ENCODE results near the gene PAXX. TPM values are rescaled to one million over a fixed set of nuclear protein-coding genes. Genes with fewer than 3 reads are reported as not detected.
A peak's percentile ranks its signal among the peaks of the same experiment; 100 is the strongest.

Gene PAXX, protein sequence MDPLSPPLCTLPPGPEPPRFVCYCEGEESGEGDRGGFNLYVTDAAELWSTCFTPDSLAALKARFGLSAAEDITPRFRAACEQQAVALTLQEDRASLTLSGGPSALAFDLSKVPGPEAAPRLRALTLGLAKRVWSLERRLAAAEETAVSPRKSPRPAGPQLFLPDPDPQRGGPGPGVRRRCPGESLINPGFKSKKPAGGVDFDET
- total RNA-seq: 45.1 TPM
- long read RNA-seq, transcript PAXX-201 (7 exons, 812 nt): minor isoform, 9 of 54 reads
- long read RNA-seq, transcript PAXX-208 (5 exons, 1,077 nt): major isoform, 14 of 54 reads
- long read RNA-seq, partial matches to known transcripts: 18 of 54 reads
- long read RNA-seq, other reads (novel, unspliced or antisense): 12 of 54 reads

DNA sequence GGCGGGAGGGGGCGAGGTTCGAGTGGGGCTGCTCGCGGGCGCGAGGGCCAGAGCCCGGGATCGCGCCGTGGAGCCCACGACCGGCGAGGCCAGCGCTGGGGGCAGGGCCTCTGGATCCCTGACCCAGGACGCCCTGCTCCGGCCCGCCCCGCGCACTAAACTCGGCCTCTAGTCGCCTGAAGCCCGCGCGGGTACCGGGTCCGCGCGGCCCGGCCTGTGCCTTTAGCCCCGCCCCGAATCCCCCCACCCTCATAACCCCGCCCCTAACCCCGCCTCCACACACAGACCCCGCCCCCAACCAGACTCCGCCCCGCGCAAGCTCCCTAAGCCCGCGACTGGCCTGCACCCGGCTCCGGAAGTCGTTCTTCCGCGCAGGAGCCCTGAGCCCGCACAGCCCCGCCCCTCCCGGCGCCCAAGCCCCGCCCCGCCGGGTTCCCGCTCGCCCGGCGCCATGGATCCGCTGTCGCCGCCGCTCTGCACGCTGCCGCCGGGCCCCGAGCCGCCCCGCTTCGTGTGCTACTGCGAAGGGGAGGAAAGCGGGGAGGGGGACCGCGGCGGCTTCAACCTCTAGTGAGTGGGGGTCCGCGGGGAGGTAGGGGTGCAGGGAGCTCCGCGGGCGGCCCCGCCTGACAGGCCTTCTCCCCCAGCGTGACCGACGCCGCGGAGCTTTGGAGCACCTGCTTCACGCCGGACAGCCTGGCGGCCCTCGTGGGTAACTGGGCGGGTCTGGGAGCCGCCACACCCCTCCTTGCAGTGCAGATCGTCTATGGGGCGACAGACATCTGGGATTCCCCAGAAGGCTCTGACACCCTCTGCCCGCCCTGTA is at the start of gene PAXX:
TSS of gene PAXX (plus strand) at position 430 of the 826 bp plus-strand sequence. CDS start at position 452, 22 bp downstream.
- intact Hi-C loops (cut with DNase I): no loop called here
- no peaks in the 10 kb centered on the region for H3K9me3 ChIP-seq
- peaks cover 55% of the 10 kb centered on the region for H3K4me1 ChIP-seq
- DNase-seq (peak; percentile 97), ATAC-seq (peak; percentile 86 to 92)
- TF ChIP-seq, protein P1, sequence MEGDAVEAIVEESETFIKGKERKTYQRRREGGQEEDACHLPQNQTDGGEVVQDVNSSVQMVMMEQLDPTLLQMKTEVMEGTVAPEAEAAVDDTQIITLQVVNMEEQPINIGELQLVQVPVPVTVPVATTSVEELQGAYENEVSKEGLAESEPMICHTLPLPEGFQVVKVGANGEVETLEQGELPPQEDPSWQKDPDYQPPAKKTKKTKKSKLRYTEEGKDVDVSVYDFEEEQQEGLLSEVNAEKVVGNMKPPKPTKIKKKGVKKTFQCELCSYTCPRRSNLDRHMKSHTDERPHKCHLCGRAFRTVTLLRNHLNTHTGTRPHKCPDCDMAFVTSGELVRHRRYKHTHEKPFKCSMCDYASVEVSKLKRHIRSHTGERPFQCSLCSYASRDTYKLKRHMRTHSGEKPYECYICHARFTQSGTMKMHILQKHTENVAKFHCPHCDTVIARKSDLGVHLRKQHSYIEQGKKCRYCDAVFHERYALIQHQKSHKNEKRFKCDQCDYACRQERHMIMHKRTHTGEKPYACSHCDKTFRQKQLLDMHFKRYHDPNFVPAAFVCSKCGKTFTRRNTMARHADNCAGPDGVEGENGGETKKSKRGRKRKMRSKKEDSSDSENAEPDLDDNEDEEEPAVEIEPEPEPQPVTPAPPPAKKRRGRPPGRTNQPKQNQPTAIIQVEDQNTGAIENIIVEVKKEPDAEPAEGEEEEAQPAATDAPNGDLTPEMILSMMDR (IDR thresholded peaks at IDR 0.05): no peak
- peaks cover 16% of the 10 kb centered on the region for H3K36me3 ChIP-seq
- H3K27ac ChIP-seq: peak within 1 kb of the TSS; percentile 85
- H3K4me3 ChIP-seq: peak within 1 kb of the TSS; percentile 90
- no peaks in the 10 kb centered on the region for H3K27me3 ChIP-seq (ENCODE audit: low read depth)

DNA sequence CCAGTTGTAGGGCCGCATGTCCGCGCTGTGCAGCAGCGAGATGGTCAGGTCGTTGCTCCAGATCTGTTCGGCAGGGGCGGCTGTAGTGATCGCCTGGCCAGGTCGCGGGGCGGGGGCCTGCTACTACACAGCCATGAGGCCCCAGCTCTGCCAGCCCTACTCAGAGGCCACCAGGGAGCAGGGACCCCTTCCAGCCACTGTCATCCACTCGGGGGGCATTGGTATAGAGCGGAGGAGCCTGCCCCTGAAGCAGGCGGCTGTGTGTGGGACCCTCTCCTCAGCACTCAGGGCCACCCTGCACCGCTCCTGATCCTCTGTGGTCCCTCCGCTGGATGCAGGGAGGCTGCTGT is 49.4 kb upstream of the PAXX start:
- Histone ChIP-seq H3K4me3 (peak overlapping the region; percentile 98), H3K9me3 (no peaks in the 10 kb centered on the region), H3K27ac (no peak overlapping the region), H3K4me1 (peaks cover 22% of the 10 kb centered on the region), H3K36me3 (peaks cover 35% of the 10 kb centered on the region), H3K27me3 (ENCODE audit: low read depth) (no peaks in the 10 kb centered on the region)
- TF ChIP-seq, protein P1 (IDR thresholded peaks at IDR 0.05): no peak
- DNase-seq (no peak), ATAC-seq (no peak)
- intact Hi-C loops (cut with DNase I): no loop called here

DNA sequence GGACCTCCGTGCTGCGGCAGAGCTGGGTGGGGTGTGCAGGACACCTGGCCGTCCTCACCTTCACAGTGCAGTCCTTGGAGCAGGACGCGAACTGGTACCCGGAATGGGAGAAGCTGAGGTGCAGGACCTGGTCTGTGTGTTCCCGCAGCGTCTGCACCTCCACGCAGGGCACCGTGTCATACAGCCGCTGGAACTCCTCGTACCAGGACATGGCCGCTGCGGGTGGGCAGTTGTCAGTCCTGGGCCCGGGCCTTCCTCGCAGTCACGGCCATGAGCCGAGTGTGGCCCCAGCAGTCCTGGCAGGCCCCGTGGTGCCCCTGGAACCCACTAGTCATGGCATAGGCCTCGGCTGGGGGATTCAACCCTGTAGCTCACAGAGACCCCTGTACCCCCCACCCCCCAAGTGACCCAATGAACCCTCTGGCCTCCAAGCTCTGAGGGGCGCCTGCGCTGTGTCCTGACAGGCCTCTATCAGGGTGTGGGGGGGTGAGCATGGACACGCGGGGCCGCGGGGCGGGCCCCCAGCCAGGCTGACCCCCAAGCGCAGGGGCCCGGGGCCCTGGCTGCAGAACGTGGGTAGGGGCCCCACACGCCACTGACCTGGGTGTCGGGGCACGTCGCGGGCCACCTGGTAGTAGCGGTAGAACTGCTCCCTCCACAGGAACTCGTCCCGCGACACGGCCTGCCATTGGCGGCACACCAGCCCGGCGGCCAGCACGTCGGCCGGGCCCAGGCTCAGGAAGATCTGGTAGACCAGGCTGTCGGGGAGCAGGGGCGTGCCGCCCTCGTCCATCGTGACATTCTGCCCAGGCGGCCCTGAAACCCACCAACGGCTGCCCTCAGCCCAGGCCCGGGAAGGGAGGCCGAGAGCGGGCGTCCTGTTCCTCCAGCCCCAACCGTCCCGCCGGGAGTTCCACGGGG is 48.7 kb upstream of the PAXX start:
- Histone ChIP-seq H3K36me3 (peaks cover 35% of the 10 kb centered on the region), H3K27ac (peak overlapping the region; percentile 87), H3K4me3 (peak overlapping the region; percentile 98), H3K4me1 (peaks cover 29% of the 10 kb centered on the region), H3K9me3 (no peaks in the 10 kb centered on the region), H3K27me3 (ENCODE audit: low read depth) (no peaks in the 10 kb centered on the region)
- TF ChIP-seq, protein P1 (IDR thresholded peaks at IDR 0.05): no peak
- intact Hi-C loops (cut with DNase I): no loop called here
- peak in 1 of 2 donors; percentile 6 for ATAC-seq
- no peak for DNase-seq

DNA sequence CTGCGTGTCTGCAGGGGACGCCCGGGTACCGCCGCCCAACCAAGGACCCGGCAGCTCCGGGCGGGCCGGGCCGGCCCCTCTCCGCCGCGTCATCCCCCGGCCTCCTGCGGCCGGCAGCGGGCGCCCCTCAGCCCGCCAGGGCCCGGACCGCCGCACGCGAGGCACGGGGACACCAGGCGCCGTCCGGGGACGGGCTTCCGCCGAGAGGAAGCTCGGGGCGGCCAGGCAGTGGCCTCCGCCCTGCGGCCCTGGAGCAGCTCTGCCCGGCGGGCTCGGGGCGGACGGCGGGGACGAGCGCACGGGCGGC is 48.1 kb upstream of the PAXX start:
- DNase-seq: no peak
- intact Hi-C loops (cut with DNase I): no loop called here
- peak; percentile 29 to 57 for ATAC-seq
- Histone ChIP-seq H3K9me3 (no peaks in the 10 kb centered on the region), H3K27me3 (ENCODE audit: low read depth) (no peaks in the 10 kb centered on the region), H3K36me3 (peaks cover 35% of the 10 kb centered on the region), H3K4me1 (peaks cover 35% of the 10 kb centered on the region), H3K4me3 (peak overlapping the region; percentile 98), H3K27ac (peak overlapping the region; percentile 87)
- TF ChIP-seq, protein P1 (IDR thresholded peaks at IDR 0.05): no peak

Measured in lower lobe of right lung (tissue), 2 donors.